DMS79 treated with DMSO at 0.1 percent for 48 hours (cell line): Measurements from ENCODE around the gene NDC1.

ENCODE experiments used
- DNase-seq: peaks from one replicate; lab custom pipeline; 2025; lab: John Stamatoyannopoulos, UW

Gene NDC1

GRCh38 chr1:53730224-53730865 is 107.8 kb downstream of the NDC1 start:
- DNase-seq = no peak

GRCh38 chr1:53729456-53730223 is 108.5 kb downstream of the NDC1 start:
- DNase-seq = no peak

- DNase-seq = no peak
Observed at GRCh38 chr1:53728702-53729455, 109.2 kb downstream of the NDC1 start.

GRCh38 chr1:53728196-53728595 is 109.9 kb downstream of the NDC1 start:
- DNase-seq = no peak

- no peak for DNase-seq
Observed at GRCh38 chr1:53727461-53728092, 110.5 kb downstream of the NDC1 start.

- DNase-seq = no peak
Observed at GRCh38 chr1:53726009-53726600, 112.0 kb downstream of the NDC1 start.

- DNase-seq = no peak
Observed at GRCh38 chr1:53725238-53725689, 112.8 kb downstream of the NDC1 start.

- no peak for DNase-seq
Observed at GRCh38 chr1:53722025-53722424, 116.1 kb downstream of the NDC1 start.

- DNase-seq = no peak
Observed at GRCh38 chr1:53721088-53721487, 117.0 kb downstream of the NDC1 start.

- DNase-seq = no peak
Observed at GRCh38 chr1:53719469-53719868, 118.6 kb downstream of the NDC1 start.

GRCh38 chr1:53718443-53718842 is 119.7 kb downstream of the NDC1 start:
- DNase-seq = no peak

GRCh38 chr1:53717025-53717804 is 120.9 kb downstream of the NDC1 start:
- no peak for DNase-seq

GRCh38 chr1:53716150-53716549 is 121.9 kb downstream of the NDC1 start:
- no peak for DNase-seq

GRCh38 chr1:53715478-53715877 is 122.6 kb downstream of the NDC1 start:
- DNase-seq = no peak
